HG03378 (cell line): ENCODE data around the gene NADSYN1.

Experiments used
- ATAC-seq: cut with Tn5 transposase; IDR thresholded peaks from one replicate; pipeline ENCODE4 v1.9.1; 2021; ENCODE audit warnings: mild to moderate bottlenecking, moderate library complexity; ENCODE audit not compliant: unreplicated experiment

Gene NADSYN1

DNA sequence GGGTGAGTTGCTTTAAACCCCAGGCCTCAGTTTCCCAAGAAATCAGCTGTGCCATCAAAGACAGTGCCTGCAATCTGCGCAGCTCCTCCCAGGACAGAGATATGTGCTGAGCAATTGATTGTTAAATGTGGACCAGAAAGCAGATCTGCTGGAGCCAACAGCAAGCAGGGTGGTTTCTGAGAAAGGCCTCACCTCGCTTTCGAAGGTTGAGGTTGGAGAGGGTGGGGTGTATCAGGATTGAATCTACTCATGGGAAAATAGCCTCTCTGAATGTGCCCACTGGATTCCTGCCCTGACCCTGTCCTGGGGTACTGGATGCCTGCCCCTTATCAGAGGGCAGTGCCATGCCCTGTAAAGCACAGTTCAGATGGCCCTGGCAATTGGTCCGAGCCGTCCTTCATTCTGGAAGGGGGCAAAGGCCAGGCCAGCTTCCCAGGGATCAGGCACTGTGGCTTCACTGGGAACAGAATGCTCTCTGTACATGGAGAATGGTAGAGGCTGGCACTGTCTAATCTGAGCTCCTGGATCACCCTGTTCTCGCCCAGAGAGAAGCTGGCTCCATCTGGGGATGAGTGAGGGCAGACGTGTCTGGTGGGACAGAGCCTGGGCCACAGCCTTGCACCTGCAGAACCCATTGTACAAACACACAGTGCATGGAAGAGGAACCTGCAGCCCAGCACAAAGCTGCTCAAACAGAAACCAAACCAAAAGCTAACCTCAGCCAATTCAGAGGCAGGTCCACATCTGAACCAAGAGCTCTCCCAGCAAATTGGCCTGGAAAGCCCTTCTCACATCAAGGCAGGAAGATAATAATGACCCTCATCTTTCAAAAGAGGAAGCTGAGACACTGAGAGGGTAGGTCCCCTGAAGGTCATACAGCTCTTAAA lies 20.0 kb upstream of the NADSYN1 start:
- no peak for ATAC-seq

DNA sequence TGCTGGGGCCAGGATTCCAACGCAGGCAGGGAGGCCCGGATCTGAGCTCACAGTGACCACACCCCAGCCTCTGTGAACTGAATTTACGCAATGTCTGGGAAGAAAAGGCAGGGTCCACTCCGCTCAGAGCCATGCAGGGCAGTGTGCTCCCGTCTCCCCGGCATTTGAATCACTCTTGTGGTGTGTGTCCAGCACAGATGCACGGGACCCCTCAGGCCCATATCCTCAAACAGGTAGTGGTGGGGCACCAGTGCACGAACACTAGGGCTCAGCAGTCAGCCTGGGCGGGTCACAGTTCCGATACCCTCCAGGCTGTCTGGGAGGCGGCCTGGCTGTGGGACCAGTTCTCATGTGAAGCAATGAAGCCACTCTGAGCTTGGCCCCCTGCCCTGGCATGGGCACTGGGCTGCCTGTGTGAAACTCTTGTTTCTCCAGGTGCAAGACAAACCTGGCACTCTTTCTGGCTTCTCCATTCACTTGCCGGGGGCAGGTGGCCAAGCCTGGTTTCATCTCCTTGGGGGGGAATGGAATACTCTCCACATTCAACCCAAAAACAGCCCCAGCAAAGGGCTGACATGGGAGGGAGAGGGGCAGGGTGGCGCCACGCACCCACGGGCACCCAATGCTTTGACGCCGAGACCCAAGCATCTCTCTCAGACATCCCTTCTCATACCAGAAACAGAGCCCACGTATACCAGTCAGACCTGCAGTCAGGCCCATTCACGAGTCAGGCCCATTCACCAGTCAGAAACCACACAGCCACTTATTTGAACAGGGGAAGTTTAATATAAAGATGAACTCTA lies 19.2 kb upstream of the NADSYN1 start:
- ATAC-seq: no peak

DNA sequence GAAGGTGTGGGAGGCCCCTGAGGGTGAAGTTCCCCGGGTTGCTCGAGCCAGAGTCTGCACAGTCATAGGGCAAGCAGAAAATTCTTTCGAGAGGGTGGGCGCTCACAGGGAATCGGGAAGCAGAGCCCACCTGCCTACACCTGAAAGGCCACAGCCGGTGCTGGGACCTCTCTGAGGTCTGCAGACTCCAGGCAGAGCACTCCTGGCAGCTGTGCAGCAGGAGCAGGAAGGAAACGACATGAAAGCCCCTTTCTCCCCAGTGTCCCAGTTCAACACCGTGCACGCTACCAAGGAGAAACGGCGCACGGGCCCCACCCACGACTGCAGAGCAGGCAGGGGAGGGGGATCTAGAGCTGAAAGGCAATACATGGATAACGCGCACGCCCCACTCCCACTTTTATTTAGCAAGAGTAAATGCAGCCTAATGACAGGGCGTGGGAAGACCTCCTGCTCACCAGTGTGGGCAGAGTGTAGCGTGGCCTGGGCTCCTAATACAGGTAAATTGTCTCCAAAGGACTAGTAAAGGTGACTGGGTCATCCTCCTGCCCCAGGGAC lies 18.4 kb upstream of the NADSYN1 start:
- no peak for ATAC-seq

DNA sequence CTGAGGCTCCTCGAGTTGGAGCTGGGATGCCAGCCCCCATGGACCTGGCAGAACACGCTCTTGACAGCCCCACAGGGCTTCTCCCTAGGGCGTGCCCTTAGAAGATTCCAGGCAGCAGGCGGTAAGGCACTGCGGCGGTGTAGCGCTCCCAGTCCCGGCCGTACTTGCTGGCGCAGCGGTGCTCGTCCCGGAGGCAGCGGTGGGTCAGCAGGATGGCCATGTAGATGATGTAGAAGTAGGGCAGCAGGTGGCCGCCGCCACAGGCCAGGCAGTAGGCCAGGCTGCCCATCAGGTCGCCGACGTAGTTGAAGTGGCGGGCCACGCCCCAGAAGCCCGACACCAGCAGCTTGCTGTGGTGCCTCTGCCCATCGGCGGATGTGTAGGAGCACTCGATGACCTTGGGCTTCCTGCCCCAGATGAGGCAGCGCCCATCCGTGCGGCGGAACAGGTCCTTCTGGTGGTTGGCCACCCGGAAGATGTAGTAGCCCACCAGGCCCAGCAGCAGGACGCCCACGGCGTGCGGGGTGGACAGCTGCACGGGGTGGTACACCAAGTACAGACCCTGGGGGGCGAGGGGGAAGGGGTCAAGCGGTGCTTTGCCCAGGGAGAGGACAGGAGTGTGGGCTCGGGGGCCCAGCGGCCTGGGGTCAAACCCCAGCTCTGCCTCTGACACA lies 17.6 kb upstream of the NADSYN1 start:
- no peak for ATAC-seq

DNA sequence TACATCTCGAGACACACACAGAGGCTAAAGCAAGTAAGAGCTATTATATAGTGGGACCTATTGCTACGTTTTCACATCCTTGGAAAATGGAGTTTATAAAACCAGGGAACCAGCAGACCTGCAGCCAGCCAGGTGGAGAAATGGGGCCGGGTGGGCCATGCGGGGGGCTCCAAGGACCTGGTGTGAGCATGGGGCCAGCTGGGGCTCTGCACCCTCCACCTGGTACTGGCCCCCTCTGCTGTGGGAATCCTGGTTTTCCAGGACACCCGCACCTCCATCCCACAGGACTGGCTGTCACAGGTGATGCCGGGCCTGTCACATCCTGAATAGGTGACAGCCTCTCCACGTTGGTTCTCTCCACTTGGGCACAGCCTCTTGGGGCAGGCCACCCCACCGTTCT lies 16.1 kb upstream of the NADSYN1 start:
- ATAC-seq: no peak

DNA sequence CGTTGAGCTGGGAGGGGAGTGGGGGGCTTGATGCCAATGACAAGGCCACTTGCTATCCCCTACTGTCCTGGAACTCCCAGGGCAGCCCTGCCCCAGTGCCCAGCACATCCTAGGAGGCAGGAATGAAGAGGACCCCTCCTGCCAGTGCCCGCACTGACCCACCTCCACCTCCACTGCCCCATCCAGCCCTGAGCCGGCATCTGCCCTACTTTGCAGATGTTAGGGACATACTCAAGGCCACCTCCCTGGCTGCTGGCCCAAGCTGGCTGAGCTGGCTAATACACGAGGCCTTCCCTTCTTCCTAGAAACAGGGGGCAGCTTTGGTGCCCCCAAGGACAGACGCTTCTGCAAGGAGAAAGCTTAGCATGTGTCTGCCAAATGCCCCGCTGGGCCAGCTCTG lies 15.6 kb upstream of the NADSYN1 start:
- no peak for ATAC-seq

DNA sequence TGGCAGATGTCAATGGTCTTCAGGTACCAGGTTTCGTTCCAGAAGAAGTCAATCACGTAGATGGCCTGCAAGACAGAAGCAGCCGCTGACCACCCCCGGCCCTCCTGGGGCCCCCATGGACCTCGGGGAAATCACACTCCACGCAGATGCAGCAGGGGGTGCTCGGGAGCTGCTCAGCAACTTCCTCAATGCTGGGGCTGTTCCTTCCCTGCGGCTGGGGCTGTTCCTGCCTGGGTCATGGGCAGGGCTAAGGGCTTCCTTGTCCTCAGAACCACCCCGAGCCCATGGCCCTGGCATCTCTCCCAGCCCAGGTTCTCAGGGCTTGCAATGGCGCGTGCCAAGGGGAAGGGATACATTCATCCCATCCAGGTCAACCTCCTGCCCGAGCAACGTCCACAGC lies 15.1 kb upstream of the NADSYN1 start:
- ATAC-seq: no peak

DNA sequence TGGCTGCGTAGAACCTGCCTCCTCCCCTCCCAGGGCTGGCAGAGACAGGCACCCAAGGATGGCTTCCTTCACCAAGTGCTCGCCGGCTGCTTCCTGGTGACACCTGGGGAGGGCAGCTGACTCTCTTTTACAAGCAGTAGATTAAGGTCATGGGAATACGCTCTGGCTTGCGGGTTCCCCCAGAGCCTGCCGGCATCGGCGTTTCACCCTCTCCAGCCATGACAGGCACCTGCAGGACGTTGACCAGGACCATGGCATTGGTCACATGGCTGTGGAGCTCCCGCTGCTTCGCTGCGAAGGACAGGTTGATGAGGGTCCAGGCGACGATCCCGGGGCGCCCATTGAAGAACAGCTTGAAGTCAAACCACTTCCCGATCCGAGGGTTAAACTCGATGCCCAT lies 14.4 kb upstream of the NADSYN1 start:
- no peak for ATAC-seq

DNA sequence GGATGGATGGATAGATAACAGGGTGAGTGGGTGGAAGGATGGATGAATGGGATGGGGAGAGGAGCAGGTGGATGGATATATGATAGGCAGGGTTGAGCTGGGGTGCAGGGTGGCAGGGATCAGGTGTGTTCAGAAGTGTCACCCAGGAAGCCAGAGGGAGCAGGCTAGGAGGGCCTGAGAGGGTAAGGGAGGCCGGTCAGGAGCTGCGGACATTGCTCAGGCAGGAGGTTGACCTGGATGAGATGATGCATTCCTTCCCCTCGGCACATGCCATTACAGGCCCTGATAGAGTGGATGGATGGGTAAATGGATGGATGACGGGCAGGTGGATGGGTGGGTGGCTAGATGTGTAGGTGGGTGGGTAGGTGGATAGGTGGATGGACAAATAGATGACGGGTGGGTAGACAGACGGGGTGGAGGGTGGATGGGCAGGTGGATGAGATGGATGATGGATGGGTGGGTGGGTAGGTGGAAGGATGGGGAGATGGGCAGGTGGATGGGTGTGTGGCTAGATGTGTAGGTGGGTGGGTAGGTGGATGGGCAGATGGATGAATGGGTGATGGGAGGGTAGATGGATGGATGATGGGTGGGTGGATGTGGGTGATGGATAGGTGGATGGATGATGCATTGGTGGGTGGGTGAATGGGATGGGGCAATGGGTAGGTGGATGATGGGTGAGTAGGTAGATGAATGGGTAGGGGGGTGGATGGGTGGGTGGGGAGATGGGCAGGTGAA lies 12.8 kb upstream of the NADSYN1 start:
- ATAC-seq: no peak

DNA sequence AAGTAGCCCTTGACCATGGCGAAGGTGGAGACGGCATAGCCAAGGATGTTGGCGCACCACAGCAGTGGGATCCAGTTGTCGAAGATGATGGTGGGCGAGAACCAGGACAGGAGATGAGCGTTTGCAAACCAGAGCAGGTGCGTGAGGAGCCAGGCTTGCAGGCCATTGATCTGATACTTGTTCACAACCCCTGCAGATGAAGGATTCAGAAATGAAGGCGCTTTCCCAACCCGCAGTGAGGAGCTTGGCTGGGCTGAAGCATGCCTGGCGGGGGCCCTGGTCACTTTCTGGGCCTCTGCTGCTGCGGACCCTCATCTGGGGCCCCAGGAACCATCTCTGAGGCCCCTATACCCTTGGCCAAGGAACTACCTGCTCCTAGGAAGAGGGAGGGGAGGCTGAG lies 11.8 kb upstream of the NADSYN1 start:
- no peak for ATAC-seq

DNA sequence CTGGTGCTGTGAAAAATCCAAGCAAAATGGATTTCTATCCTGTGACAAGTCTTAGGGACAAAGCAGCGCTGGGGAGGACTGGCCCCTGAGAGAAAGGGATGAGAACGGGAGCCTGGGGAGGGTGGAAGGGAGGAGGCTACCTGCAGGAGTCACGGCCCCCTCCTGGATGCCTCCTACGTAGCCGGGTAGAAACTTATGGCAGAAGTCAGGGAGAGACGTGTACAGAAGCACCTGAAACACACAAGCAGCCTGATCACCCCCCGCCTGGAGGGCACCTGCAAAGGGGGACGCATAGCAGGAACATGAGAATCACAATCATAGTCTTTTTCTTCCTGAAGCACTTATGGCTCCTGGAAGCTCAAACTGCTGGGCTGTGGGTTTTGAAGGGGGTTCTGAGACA lies 10.9 kb upstream of the NADSYN1 start:
- no peak for ATAC-seq

DNA sequence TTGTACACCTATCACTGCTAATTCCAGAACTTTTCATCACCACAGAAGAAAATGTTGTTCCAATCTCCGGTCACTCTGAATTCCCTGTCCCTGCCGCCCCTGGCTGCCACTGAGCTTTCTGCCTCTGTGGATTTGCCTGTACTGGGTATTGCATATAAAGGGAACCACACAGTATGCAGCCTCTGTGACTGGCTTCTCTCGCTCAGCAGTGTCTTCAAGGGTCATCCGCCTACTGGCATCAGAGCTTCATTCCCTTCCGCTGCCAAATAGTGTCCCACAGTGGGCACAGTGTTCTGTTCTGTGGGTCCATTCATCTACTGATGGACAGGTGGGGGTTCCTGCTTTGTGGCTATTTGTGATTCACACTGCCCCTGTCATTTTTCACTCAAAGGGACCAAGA lies 10.1 kb upstream of the NADSYN1 start:
- ATAC-seq: no peak

DNA sequence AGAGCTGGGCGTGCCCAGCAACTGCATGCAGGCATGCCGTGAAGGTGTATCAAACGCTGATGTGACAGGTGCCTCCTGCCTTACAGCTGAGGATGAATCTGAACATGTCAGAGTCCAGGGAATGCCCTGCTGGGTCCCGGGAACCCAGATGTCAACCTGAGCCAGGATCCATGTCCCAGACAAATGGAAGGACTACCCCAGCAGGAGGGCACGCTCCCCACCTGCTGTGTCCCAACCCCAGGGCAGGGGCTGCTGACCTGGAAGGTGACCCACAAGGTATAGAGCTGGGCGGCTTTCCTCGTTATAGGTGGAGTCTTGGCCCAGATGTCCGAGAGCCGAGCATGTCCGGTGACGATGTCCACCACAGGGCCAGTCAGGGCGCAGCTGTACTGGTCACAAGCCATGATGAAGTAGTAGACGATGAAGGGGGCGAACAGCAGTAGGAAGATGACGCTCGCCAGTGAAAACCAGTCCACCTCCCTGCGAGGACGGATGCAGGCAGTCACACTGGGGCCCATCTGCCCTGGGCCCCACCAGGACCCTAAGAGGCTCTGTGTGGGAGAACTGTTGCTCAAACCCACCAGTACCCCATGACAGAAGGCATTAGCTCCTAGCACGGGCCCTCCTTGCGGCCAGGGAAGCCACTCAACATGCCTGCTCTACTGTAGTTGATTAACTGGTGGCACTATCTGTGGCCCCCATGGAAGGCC lies 9.1 kb upstream of the NADSYN1 start:
- no peak for ATAC-seq

DNA sequence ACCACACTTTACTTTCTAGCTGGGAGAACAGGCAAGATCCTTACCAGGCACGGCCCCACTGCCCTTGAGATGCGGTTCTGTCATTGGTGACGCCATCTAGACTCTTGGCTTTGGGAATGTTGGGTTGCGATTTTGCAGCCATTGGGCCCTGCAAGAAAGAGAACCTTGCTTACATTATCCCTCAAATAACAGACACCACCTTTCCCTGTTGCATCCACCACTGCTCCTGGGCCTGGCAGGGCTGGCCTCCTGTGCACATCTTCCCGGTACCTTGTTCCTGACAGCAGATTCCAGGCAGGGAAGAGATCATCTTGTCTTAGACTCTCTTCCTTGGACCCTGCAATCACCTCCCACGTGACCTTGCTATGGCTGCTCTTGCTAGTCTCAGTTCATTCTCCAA lies 8.2 kb upstream of the NADSYN1 start:
- no peak for ATAC-seq

DNA sequence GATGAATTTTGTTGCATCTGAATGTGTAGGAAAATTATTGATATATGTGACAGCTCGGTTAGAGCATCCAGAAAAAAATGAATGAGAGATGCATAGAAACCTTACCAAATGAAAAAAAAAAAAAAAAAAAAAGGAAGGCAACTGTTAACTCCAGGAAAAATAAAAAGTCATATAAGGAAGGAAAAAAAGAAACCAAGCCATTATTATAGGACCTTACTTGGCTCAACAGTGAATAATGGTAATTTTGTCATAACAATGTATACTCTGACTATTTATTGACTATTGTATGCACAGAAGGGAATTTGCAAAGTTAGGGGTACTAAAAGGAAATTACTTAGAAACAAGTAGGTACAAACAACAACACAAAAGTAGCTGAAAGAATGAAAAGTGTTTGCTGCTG lies 6.9 kb upstream of the NADSYN1 start:
- no peak for ATAC-seq

DNA sequence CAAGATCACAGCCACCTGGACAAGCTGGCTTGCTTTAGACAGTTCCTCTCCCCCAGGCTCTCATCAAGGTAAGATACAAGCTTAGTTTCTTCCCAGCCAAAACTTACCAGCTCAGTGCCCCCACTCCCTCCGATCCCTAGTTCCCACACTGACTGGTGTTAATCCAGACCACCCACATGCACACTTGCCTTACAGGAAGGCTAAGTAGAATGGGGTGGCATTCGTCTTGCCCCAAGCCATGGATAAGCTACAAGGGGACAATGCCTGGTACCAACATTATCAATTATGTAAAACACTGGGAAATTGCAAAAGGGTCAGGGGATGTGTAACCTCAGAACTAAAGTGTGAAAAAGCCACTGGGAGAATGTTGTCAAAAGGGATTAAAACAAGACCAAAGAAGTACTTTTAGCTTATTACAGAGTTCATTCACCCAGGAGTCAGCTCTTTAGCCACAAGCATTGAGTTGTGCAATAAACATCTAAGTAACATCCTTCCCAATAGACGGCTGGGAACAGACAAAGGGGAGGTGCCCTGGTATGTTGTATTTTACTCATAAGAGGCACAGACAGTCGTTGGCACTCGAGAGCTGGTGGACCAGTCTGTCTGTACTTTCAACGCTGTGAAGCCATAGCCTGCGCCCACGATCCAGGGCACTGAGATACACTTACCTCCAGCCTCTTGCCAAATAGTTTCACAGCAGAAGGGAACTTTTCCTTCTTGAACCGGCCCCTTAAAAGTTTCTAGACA lies 5.9 kb upstream of the NADSYN1 start:
- no peak for ATAC-seq

DNA sequence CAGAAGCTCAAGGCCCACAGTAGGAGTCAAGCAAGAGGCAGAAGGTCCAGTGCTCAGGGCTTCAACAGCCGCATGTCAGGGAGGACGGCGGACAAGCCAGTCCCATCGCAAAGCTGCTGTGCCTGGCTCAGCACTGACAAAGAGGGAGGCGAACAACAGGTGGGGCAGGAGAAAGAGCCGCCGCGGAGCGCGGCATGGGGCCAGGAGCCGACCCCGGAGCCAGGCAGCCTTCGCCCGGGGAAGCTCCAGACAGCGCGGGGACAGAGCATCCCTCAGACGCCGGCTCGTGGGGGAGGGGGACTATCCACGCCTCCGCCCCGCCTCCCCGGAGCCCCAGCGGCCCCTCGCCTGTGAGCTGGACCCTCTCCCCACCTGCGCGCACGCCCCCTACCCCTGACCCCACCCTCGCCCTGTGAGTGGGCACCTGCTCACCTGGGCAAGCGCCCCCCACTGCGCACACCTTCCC lies 5.2 kb upstream of the NADSYN1 start:
- ATAC-seq: no peak

DNA sequence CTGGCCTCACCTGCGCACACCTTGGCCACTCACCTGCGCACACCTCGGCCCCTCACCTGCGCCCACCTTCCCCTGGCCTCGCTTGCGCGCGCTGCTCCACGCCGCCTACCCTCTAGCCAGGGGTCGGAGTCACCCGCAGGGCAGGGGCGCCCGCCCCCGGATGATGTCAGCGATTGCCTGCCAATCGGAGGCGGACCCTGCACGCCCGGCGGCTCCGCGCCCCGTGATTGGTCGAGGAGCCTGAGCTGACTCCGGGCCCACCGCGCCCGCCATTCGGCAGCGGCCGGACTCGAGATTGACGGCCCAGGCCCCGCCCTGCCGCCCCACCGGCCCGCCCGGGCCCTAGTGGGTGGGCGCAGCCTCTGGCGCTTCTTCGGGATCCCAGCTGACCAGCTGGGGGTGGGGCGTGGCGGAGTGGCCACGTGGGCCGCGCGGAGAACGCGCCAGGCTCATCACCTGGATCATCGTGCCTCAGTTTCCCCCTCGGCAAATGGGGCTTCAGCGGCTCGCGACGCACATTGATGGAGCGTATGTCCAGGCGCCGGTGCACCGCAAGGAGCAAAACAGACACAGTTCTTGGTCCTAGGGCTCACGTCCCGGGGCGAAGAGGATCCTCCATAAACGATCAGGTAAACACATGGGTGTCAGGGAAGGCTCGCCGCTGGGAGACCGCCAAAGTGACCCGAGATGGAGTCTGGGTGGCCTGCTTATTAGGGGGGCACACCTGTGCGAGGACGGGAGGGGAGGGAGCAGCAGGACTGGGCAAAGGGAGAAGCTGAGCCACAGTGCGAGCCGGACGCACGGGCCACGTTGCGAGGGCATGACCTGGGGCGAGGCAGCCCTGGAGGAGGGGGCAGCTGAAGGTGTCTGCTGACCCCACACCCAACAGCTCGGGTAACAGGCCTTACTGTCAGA lies 4.5 kb upstream of the NADSYN1 start, which contains the start of gene DHCR7:
TSS of gene DHCR7 (minus strand) at position 137 of the 915 bp plus-strand sequence. CDS start 3,441 bp downstream, outside the sequence.
- ATAC-seq: peak; percentile 70
